K562 (cell line): ENCODE data around the gene F2. TPM values are rescaled to one million over a fixed set of nuclear protein-coding genes. Genes with fewer than 3 reads are reported as not detected.
A peak's percentile ranks its signal among the peaks of the same experiment; 100 is the strongest.

Source experiments
- ATAC-seq: fragments of 200-7000 bp; cut with Tn5 transposase; 3 replicates; pipeline ENCODE4 v1.9.1; 2020; ENCODE audit warnings: moderate library complexity
- BruUV-seq: library from RNA; stranded (reverse); fragments of 400-500 nt; replicated peaks from 2 replicates; lab custom pipeline; 2021; lab: Mats Ljungman, UMichigan
- CTCF ChIA-PET: fragments of 300-600 bp; formaldehyde crosslinking; extraction: SDS; loops from one replicate; lab custom pipeline; 2021; ENCODE audit warnings: low intra/inter-chr PET ratio; lab: Yijun Ruan, JAX
- POLR2A ChIA-PET: fragments of 300-600, 350-650 bp; sonication (Branson Sonifier 250); formaldehyde crosslinking; extraction: SDS; loops from one replicate; lab custom pipeline; 2021; ENCODE audit warnings: antibody characterized with exemption, inconsistent platforms; lab: Yijun Ruan, JAX
- DNase-seq, 4 experiments: peaks; one replicate each; pipeline versions ENCODE4 v3.0.0 to v3.0.0-alpha.2; 2011 to 2018; ENCODE audit warnings: low spot score in 3 of 4, mixed read lengths in 3 of 4; ENCODE audit errors: extremely low read depth in 1 of 4
- FAIRE-seq: peaks from 2 replicates; lab custom pipeline; 2011; peaks lifted over from hg19 to GRCh38; lab: Jason Lieb, UNC
- H2AFZ ChIP-seq: 2 replicates; pipeline ENCODE4 v1.6.0; 2011; ENCODE audit warnings: low read depth, low read length, control low read depth, inconsistent platforms
- H3K27ac ChIP-seq: fragments of 200-600 bp; 3 replicates; pipeline ENCODE4 v1.8.0; 2011; ENCODE audit warnings: low read depth, mild to moderate bottlenecking, control low read depth, inconsistent platforms, low read length, moderate library complexity, mixed read lengths; ENCODE audit errors: extremely low read depth
- H3K27me3 ChIP-seq, 2 experiments: fragments of 300-600 bp in 1 of 2; 2 replicates in 1 of 2; 3 replicates in 1 of 2; pipeline versions ENCODE4 v1.6.0 to v1.8.0; 2011; ENCODE audit warnings: inconsistent platforms in 2 of 2, low read length in 2 of 2, mild to moderate bottlenecking in 1 of 2, mixed read lengths in 1 of 2, moderate library complexity in 1 of 2; ENCODE audit not compliant: control insufficient read depth in 2 of 2, insufficient read depth in 2 of 2
- H3K36me3 ChIP-seq: fragments of 300-600 bp; 3 replicates; pipeline ENCODE4 v1.8.0; 2011; ENCODE audit warnings: mild to moderate bottlenecking, low read length, inconsistent platforms; ENCODE audit not compliant: control insufficient read depth, insufficient read depth
- H3K4me1 ChIP-seq, 2 experiments: fragments of 200-600 bp in 1 of 2; replicated peaks in 1 of 2; 2 replicates in 1 of 2; 3 replicates in 1 of 2; pipeline versions ENCODE4 v1.5.1 to v1.8.0; 2011; ENCODE audit warnings: inconsistent platforms in 2 of 2, low read length in 2 of 2, mild to moderate bottlenecking in 1 of 2, mixed read lengths in 1 of 2, moderate library complexity in 1 of 2; ENCODE audit not compliant: control insufficient read depth in 2 of 2, insufficient read depth in 2 of 2
- H3K4me2 ChIP-seq: 2 replicates; pipeline ENCODE4 v1.6.1; 2011; ENCODE audit warnings: low read length, control low read depth, inconsistent platforms, mixed read lengths; ENCODE audit not compliant: insufficient read depth
- H3K4me3 ChIP-seq: fragments of 200-600 bp; sonication (generic), shearing (Covaris generic); 2 replicates; pipeline ENCODE4 v1.5.1; 2016; ENCODE audit warnings: control low read depth, inconsistent platforms
- H3K79me2 ChIP-seq: fragments of 200-600 bp; 3 replicates; pipeline ENCODE4 v1.8.0; 2011; ENCODE audit warnings: low read length, inconsistent platforms; ENCODE audit not compliant: control insufficient read depth, insufficient read depth
- H3K9ac ChIP-seq, 2 experiments: 2 replicates each; pipeline versions ENCODE4 v1.6.0 to v1.6.1; 2011; ENCODE audit warnings: low read depth in 2 of 2, low read length in 2 of 2, control low read depth in 1 of 2, inconsistent platforms in 1 of 2, mild to moderate bottlenecking in 1 of 2, mixed read lengths in 1 of 2; ENCODE audit not compliant: insufficient read depth in 1 of 2
- H3K9me1 ChIP-seq: one replicate; pipeline ENCODE4 v1.6.0; 2011; ENCODE audit warnings: inconsistent platforms, mild to moderate bottlenecking, low read length, moderate library complexity; ENCODE audit not compliant: control insufficient read depth, insufficient read depth
- H3K9me3 ChIP-seq: replicated peaks from 2 replicates; pipeline ENCODE4 v1.5.1; 2011; ENCODE audit warnings: low read depth, low read length, inconsistent platforms; ENCODE audit not compliant: control insufficient read depth, insufficient read depth
- H4K20me1 ChIP-seq: replicated peaks from 2 replicates; pipeline ENCODE4 v1.6.1; 2011; ENCODE audit warnings: low read length, inconsistent platforms, mixed read lengths; ENCODE audit not compliant: control insufficient read depth, insufficient read depth
- BRF1 ChIP-seq: IDR thresholded peaks from 3 replicates; pipeline ENCODE4 v1.6.1; 2011; ENCODE audit warnings: borderline replicate concordance, mild to moderate bottlenecking; ENCODE audit not compliant: insufficient read length; ENCODE audit errors: extremely low read depth
- COPS2 ChIP-seq: fragments of 450-650 bp; conservative IDR thresholded peaks from 2 replicates; pipeline ENCODE4 v1.6.1; 2016; ENCODE audit warnings: mild to moderate bottlenecking, moderate library complexity
- HCFC1 ChIP-seq: IDR thresholded peaks from 2 replicates; pipeline ENCODE4 v1.6.1; 2012; ENCODE audit warnings: low read depth, low read length, improper control_type of control experiment
- ILF3 ChIP-seq: fragments of 450-650 bp; IDR thresholded peaks from 2 replicates; pipeline ENCODE4 v1.6.1; 2018; ENCODE audit warnings: antibody characterized with exemption, mild to moderate bottlenecking, moderate library complexity, borderline replicate concordance
- NR4A1 ChIP-seq, 2 experiments: fragments of 250-450 bp in 1 of 2; fragments of 450-650 bp in 1 of 2; sonication (Bioruptor Pico) in 1 of 2; IDR thresholded peaks; 2 replicates each; pipeline versions ENCODE4 v1.4.0 to v1.6.1; 2016 to 2020; ENCODE audit warnings: mild to moderate bottlenecking in 2 of 2, missing compliant biosample characterization in 1 of 2, missing genetic modification characterization in 1 of 2, moderate library complexity in 1 of 2
- PHB2 ChIP-seq: fragments of 450-650 bp; IDR thresholded peaks from 2 replicates; pipeline ENCODE4 v1.6.1; 2017; ENCODE audit warnings: low read depth
- SAP30 ChIP-seq: fragments of 200-600 bp; sonication (generic); IDR thresholded peaks from 2 replicates; pipeline ENCODE4 v1.6.1; 2012; ENCODE audit warnings: borderline replicate concordance, low read depth, mild to moderate bottlenecking, moderate library complexity, low read length, control low read depth, inconsistent platforms; ENCODE audit not compliant: insufficient read depth, poor library complexity, severe bottlenecking
- SP2 ChIP-seq: IDR thresholded peaks from 2 replicates; pipeline ENCODE4 v1.6.1; 2011; ENCODE audit warnings: mild to moderate bottlenecking, low read depth, low read length, moderate library complexity; ENCODE audit not compliant: poor library complexity, severe bottlenecking; ENCODE audit errors: extremely low read depth
- SRSF7 ChIP-seq: fragments of 200-400 bp; formaldehyde crosslinking; optimal IDR thresholded peaks from 2 replicates; pipeline ENCODE3; 2017; ENCODE audit warnings: mild to moderate bottlenecking, low read depth, low read length
- WHSC1 ChIP-seq: IDR thresholded peaks from one replicate; pipeline ENCODE4 v1.6.1; 2012; ENCODE audit warnings: low read length, control low read depth, inconsistent platforms
- ZNF668 ChIP-seq: fragments of 250-450 bp; sonication (Bioruptor Pico); IDR thresholded peaks from 2 replicates; pipeline ENCODE4 v1.8.0; 2022; ENCODE audit warnings: mild to moderate bottlenecking, inconsistent platforms
- WGBS: fragments of 100-300 bp; shearing (Covaris generic); methylation state at CpG from one replicate; pipeline ENCODE4 v1.1.6; 2016; ENCODE audit warnings: low coverage, mixed read lengths; ENCODE audit not compliant: insufficient coverage; ENCODE audit errors: missing lambda C conversion rate; 5-methylcytosine and 5-hydroxymethylcytosine counted together
- in situ Hi-C: fragments of 300-500 bp; cut with MboI; formaldehyde crosslinking; loops from 4 replicates; pipeline ENCODE4 v1.15.0; 2018; ENCODE audit warnings: inconsistent platforms, mixed read lengths
- intact Hi-C: fragments of 100-400 bp; cut with micrococcal nuclease; formaldehyde crosslinking; loops from 2 replicates; pipeline ENCODE4 v1.14.2; 2022
- polyA plus RNA-seq, 8 experiments: library from polyadenylated mRNA; depleted of rRNA in 4 of 8; stranded (reverse) in 5 of 8; unstranded in 3 of 8; fragments of >200 nt; fragmentation: Nextera tagmentation in 2 of 8; fragmentation: Illumina TruSeq in 1 of 8; extraction: Ambion mirVana in 2 of 8; extraction: Trizol in 1 of 8; gene quantifications; 2 replicates each; pipeline versions ENCODE4 v1.2.1 to v1.2.3, GENCODE V29; 2011 to 2014; ENCODE audit warnings: inconsistent platforms in 1 of 8, missing spikeins in 1 of 8
- total RNA-seq, 7 experiments: library from RNA; depleted of rRNA in 6 of 7; stranded (reverse); fragments of >200 nt in 6 of 7; fragmentation: Illumina TruSeq in 2 of 7; extraction: Trizol in 2 of 7; gene quantifications; 2 replicates each; pipeline versions ENCODE4 v1.2.1 to v1.2.3, GENCODE V29; 2011 to 2021; ENCODE audit warnings: low replicate concordance in 1 of 7
- TF ChIP-seq, protein P1 (sequence below): fragments of 250-450 bp; sonication (Bioruptor Pico); IDR thresholded peaks from 2 replicates; pipeline ENCODE4 v1.4.0; 2020; ENCODE audit warnings: borderline replicate concordance
- TF ChIP-seq, protein P2 (sequence below): IDR thresholded peaks from 2 replicates; pipeline ENCODE4 v1.6.1; 2014; ENCODE audit warnings: antibody characterized with exemption
- TF ChIP-seq, protein P3 (sequence below): IDR thresholded peaks from 2 replicates; pipeline ENCODE4 v1.6.1; 2011; ENCODE audit not compliant: insufficient read length; ENCODE audit errors: extremely low read depth
- TF ChIP-seq, protein P4 (sequence below): sonication (generic); formaldehyde crosslinking; IDR thresholded peaks from 2 replicates; pipeline ENCODE4 v1.8.1; 2022; ENCODE audit warnings: missing genetic modification reagents
- TF ChIP-seq, protein P5 (sequence below): sonication (generic); formaldehyde crosslinking; IDR thresholded peaks from 2 replicates; pipeline ENCODE4 v1.8.0; 2023; ENCODE audit warnings: mild to moderate bottlenecking, missing genetic modification reagents

The F2 gene
- total and polyA plus RNA-seq, 9 of the 15 experiments (the other 6 are each of a cell fraction or from before 2014, with no cell fraction given) = 0.16 TPM; not detected in 8

DNA sequence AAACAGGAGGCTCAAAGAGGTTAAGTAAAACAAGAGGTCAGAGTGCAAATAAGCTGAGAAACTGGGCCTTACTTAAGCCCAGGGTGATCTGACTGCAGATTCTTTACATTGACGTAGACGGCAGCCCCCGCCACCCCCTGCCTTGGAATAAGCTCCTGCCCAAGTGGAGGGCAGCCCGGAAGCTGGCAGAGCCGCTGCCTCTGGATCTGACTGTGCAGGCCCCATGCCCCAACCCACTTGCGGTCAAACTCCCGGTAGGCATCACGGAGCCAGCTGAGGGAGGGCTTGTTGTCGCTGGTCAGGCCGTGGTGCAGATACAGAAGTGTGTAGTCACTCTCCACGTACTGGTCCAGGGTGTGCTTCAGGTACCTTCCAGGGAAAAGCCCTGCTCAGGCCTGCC, 37.2 kb upstream of the F2 start:
- POLR2A ChIA-PET = interaction anchor here (0.6 to 1.3 kb wide), 4 partner anchors 8 to 15 kb away, joined by 3 to 4 read pairs (median 3); no protein-coding TSS in a partner anchor
- Histone ChIP-seq H3K4me3 (no peak overlapping the region), H3K79me2 (no peaks in the 10 kb centered on the region), H3K27ac (no peak overlapping the region), H3K4me1 (no peaks in the 10 kb centered on the region; a peak in 1 of 5 replicates), H2AFZ (no peak overlapping the region), H3K4me2 (no peak overlapping the region), H3K9me3 (no peaks in the 10 kb centered on the region), H3K9me1 (peaks cover 2% of the 10 kb centered on the region), H3K36me3 (peaks cover 47% of the 10 kb centered on the region; the same call in 2 of the 3 replicates), H4K20me1 (no peaks in the 10 kb centered on the region), H3K9ac (peak overlapping the region in 1 of 2 experiments; percentile 52; a peak in 2 of 4 replicates), H3K27me3 (no peaks in the 10 kb centered on the region)
- no TSS peak for BruUV-seq
- CTCF ChIA-PET = no interaction called here
- ATAC-seq (no peak), DNase-seq (no peak), FAIRE-seq (no peak)
- WGBS = 90% methylated on average over 9 of the region's 11 CpGs
- intact Hi-C loops = no loop called here
- in situ Hi-C loops = no loop called here
- TF ChIP-seq, protein P1, sequence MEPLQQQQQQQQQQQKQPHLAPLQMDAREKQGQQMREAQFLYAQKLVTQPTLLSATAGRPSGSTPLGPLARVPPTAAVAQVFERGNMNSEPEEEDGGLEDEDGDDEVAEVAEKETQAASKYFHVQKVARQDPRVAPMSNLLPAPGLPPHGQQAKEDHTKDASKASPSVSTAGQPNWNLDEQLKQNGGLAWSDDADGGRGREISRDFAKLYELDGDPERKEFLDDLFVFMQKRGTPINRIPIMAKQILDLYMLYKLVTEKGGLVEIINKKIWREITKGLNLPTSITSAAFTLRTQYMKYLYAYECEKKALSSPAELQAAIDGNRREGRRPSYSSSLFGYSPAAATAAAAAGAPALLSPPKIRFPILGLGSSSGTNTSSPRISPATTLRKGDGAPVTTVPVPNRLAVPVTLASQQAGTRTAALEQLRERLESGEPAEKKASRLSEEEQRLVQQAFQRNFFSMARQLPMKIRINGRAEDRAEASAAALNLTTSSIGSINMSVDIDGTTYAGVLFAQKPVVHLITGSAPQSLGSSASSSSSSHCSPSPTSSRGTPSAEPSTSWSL (CRISPR knock-in tag) = no peak
- TF ChIP-seq, protein P2, sequence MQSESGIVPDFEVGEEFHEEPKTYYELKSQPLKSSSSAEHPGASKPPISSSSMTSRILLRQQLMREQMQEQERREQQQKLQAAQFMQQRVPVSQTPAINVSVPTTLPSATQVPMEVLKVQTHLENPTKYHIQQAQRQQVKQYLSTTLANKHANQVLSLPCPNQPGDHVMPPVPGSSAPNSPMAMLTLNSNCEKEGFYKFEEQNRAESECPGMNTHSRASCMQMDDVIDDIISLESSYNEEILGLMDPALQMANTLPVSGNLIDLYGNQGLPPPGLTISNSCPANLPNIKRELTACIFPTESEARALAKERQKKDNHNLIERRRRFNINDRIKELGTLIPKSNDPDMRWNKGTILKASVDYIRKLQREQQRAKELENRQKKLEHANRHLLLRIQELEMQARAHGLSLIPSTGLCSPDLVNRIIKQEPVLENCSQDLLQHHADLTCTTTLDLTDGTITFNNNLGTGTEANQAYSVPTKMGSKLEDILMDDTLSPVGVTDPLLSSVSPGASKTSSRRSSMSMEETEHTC = no peak
- TF ChIP-seq HCFC1 (no peak), WHSC1 (no peak), SP2 (no peak), SRSF7 (no peak), PHB2 (no peak), COPS2 (no peak), BRF1 (no peak), ZNF668 (CRISPR knock-in tag) (no peak), ILF3 (no peak), NR4A1 (CRISPR knock-in tag; IDR thresholded peaks at IDR 0.05) (no peak), NR4A1 (tag; IDR thresholded peaks at IDR 0.05) (no peak), SAP30 (no peak)
- TF ChIP-seq, protein P3, sequence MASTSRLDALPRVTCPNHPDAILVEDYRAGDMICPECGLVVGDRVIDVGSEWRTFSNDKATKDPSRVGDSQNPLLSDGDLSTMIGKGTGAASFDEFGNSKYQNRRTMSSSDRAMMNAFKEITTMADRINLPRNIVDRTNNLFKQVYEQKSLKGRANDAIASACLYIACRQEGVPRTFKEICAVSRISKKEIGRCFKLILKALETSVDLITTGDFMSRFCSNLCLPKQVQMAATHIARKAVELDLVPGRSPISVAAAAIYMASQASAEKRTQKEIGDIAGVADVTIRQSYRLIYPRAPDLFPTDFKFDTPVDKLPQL = no peak
- TF ChIP-seq, protein P4, sequence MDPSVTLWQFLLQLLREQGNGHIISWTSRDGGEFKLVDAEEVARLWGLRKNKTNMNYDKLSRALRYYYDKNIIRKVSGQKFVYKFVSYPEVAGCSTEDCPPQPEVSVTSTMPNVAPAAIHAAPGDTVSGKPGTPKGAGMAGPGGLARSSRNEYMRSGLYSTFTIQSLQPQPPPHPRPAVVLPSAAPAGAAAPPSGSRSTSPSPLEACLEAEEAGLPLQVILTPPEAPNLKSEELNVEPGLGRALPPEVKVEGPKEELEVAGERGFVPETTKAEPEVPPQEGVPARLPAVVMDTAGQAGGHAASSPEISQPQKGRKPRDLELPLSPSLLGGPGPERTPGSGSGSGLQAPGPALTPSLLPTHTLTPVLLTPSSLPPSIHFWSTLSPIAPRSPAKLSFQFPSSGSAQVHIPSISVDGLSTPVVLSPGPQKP (CRISPR knock-in tag) = no peak
- TF ChIP-seq, protein P5, sequence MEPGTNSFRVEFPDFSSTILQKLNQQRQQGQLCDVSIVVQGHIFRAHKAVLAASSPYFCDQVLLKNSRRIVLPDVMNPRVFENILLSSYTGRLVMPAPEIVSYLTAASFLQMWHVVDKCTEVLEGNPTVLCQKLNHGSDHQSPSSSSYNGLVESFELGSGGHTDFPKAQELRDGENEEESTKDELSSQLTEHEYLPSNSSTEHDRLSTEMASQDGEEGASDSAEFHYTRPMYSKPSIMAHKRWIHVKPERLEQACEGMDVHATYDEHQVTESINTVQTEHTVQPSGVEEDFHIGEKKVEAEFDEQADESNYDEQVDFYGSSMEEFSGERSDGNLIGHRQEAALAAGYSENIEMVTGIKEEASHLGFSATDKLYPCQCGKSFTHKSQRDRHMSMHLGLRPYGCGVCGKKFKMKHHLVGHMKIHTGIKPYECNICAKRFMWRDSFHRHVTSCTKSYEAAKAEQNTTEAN (CRISPR knock-in tag) = no peak
